Suprapubic skin (tissue), 4 donors: ENCODE data around the gene PLD3. TPM values are rescaled to one million over a fixed set of nuclear protein-coding genes. Genes with fewer than 3 reads are reported as not detected.
A peak's percentile ranks its signal among the peaks of the same experiment; 100 is the strongest.

Experiments
- DNase-seq, 2 donors: peaks; one replicate each; pipeline ENCODE4 v3.0.0-alpha.2; 2019; ENCODE audit warnings: low spot score in 2 of 2
- H3K27ac ChIP-seq: fragments of 200-600 bp; sonication (generic); one replicate; pipeline ENCODE4 v1.5.1; 2019
- H3K27me3 ChIP-seq: fragments of 200-600 bp; sonication (generic); one replicate; pipeline ENCODE4 v1.5.1; 2019
- H3K36me3 ChIP-seq: fragments of 200-600 bp; sonication (generic); one replicate; pipeline ENCODE4 v1.5.1; 2019
- H3K4me1 ChIP-seq: fragments of 200-600 bp; sonication (generic); one replicate; pipeline ENCODE4 v1.5.1; 2019
- H3K4me3 ChIP-seq: fragments of 200-600 bp; sonication (generic); one replicate; pipeline ENCODE4 v1.5.1; 2019; ENCODE audit warnings: mild to moderate bottlenecking
- H3K9me3 ChIP-seq: fragments of 200-600 bp; sonication (generic); one replicate; pipeline ENCODE4 v1.5.1; 2019
- CTCF ChIP-seq, 2 donors: fragments of 200-600 bp in 1 of 2; fragments of 450-650 bp in 1 of 2; sonication (generic) in 1 of 2; IDR thresholded peaks; one replicate each; pipeline ENCODE4 v1.5.1; 2016 to 2019; ENCODE audit warnings: antibody characterized with exemption in 2 of 2, mild to moderate bottlenecking in 1 of 2, moderate library complexity in 1 of 2
- EP300 ChIP-seq: sonication (generic); formaldehyde crosslinking; IDR thresholded peaks from one replicate; pipeline ENCODE4 v1.6.1; 2017; ENCODE audit warnings: antibody characterized with exemption
- POLR2A ChIP-seq, 2 donors: fragments of 450-650 bp; IDR thresholded peaks; one replicate each; pipeline ENCODE4 v1.6.1; 2017; ENCODE audit warnings: antibody characterized with exemption in 2 of 2, mild to moderate bottlenecking in 2 of 2, moderate library complexity in 2 of 2
- POLR2AphosphoS5 ChIP-seq, 3 donors: sonication (generic); formaldehyde crosslinking; IDR thresholded peaks; one replicate each; pipeline ENCODE4 v1.6.1; 2017; ENCODE audit warnings: antibody characterized with exemption in 3 of 3
- WGBS: methylation state at CpG from one replicate; pipeline ENCODE4 v1.1.5; 2018; 5-methylcytosine and 5-hydroxymethylcytosine counted together
- total RNA-seq, 4 donors: library from RNA; depleted of rRNA; stranded (reverse); fragments of >200 nt; gene quantifications; one replicate each; pipeline ENCODE4 v1.1.0, GENCODE V29; 2016

The PLD3 gene
- total RNA-seq, result 100 to 1,000 TPM; 173 to 231 (median 202) TPM

- TF ChIP-seq EP300 (no peak), POLR2A (IDR thresholded peaks at IDR 0.05) (peak; percentile 52 to 64), POLR2AphosphoS5 (IDR thresholded peaks at IDR 0.05) (peak in 1 of 3 donors; percentile 95)
- Histone ChIP-seq H3K4me1 (peaks cover 24% of the 10 kb centered on the region), H3K36me3 (no peaks in the 10 kb centered on the region), H3K27me3 (no peaks in the 10 kb centered on the region), H3K4me3 (peak within 1 kb of the TSS; percentile 67), H3K9me3 (no peaks in the 10 kb centered on the region), H3K27ac (peak within 1 kb of the TSS; percentile 80)
- DNase-seq, result peak; percentile 100
- WGBS, result under 1% methylated on average over 27 of the region's 77 CpGs
Observed at GRCh38 chr19:40348125-40348913, at the start of gene PLD3, which contains the start of gene C19orf47. TSS of gene PLD3 (plus strand) at chr19:40348695. CDS start at chr19:40366484, 17,789 bp downstream. TSS of gene C19orf47 (minus strand) at chr19:40348397. CDS start at chr19:40341857, 6,540 bp downstream.

- no peak overlapping the region for H3K27ac ChIP-seq
- H3K9me3 ChIP-seq, result no peaks in the 10 kb centered on the region
- H3K27me3 ChIP-seq, result no peaks in the 10 kb centered on the region
- DNase-seq, result peak in 1 of 2 donors; percentile 26
- H3K4me1 ChIP-seq, result peaks cover 12% of the 10 kb centered on the region
- no peak for TF ChIP-seq POLR2A (IDR thresholded peaks at IDR 0.05)
- no peak for TF ChIP-seq POLR2AphosphoS5 (IDR thresholded peaks at IDR 0.05)
- TF ChIP-seq EP300, result no peak
- no peak for TF ChIP-seq CTCF (IDR thresholded peaks at IDR 0.05)
- no peaks in the 10 kb centered on the region for H3K36me3 ChIP-seq
- H3K4me3 ChIP-seq, result no peak overlapping the region
- WGBS, result 82% methylated on average over 4 of the region's 4 CpGs
Observed at GRCh38 chr19:40300668-40301067, 47.8 kb upstream of the PLD3 start.

GRCh38 chr19:40302224-40303011, 46.1 kb upstream of the PLD3 start:
- no peak overlapping the region for H3K4me3 ChIP-seq
- DNase-seq, result peak in 1 of 2 donors; percentile 26
- H3K4me1 ChIP-seq, result peaks cover 12% of the 10 kb centered on the region
- H3K9me3 ChIP-seq, result no peaks in the 10 kb centered on the region
- TF ChIP-seq POLR2A (IDR thresholded peaks at IDR 0.05) (no peak), POLR2AphosphoS5 (IDR thresholded peaks at IDR 0.05) (no peak), EP300 (no peak), CTCF (IDR thresholded peaks at IDR 0.05) (no peak)
- H3K27me3 ChIP-seq, result no peaks in the 10 kb centered on the region
- no peaks in the 10 kb centered on the region for H3K36me3 ChIP-seq
- 62% methylated on average over 6 of the region's 6 CpGs for WGBS
- peak overlapping the region; percentile 62 for H3K27ac ChIP-seq

- TF ChIP-seq CTCF (IDR thresholded peaks at IDR 0.05) (no peak), POLR2AphosphoS5 (IDR thresholded peaks at IDR 0.05) (no peak), EP300 (no peak), POLR2A (IDR thresholded peaks at IDR 0.05) (no peak)
- WGBS, result 42% methylated on average over 2 of the region's 2 CpGs
- no peaks in the 10 kb centered on the region for H3K9me3 ChIP-seq
- no peaks in the 10 kb centered on the region for H3K36me3 ChIP-seq
- H3K27ac ChIP-seq, result no peak overlapping the region
- H3K4me1 ChIP-seq, result peaks cover 12% of the 10 kb centered on the region
- H3K27me3 ChIP-seq, result no peaks in the 10 kb centered on the region
- H3K4me3 ChIP-seq, result no peak overlapping the region
- DNase-seq, result no peak
Observed at GRCh38 chr19:40303765-40304164, 44.7 kb upstream of the PLD3 start.

- Histone ChIP-seq H3K36me3 (no peaks in the 10 kb centered on the region), H3K4me3 (no peak overlapping the region), H3K27me3 (no peaks in the 10 kb centered on the region), H3K27ac (no peak overlapping the region), H3K4me1 (peaks cover 12% of the 10 kb centered on the region), H3K9me3 (no peaks in the 10 kb centered on the region)
- DNase-seq, result no peak
- WGBS, result 46% methylated on average over 4 of the region's 4 CpGs
- TF ChIP-seq EP300 (no peak), POLR2A (IDR thresholded peaks at IDR 0.05) (no peak), CTCF (IDR thresholded peaks at IDR 0.05) (no peak), POLR2AphosphoS5 (IDR thresholded peaks at IDR 0.05) (no peak)
Observed at GRCh38 chr19:40304306-40304705, 44.2 kb upstream of the PLD3 start.
